Mesothelial cell of epicardium (in vitro differentiated cells): ENCODE measurements around the gene DAGLA. TPM values are rescaled to one million over a fixed set of nuclear protein-coding genes. Genes with fewer than 3 reads are reported as not detected.

ENCODE experiments used
- DNase-seq, 2 experiments: peaks; one replicate each; pipeline ENCODE4 v3.0.0; 2021; ENCODE audit warnings: low spot score in 2 of 2; ENCODE audit not compliant: unreplicated experiment in 2 of 2
- H3K27ac Mint-ChIP-seq: 2 replicates; pipeline ENCODE4 v1.8.0; 2021; ENCODE audit warnings: mixed read lengths
- H3K27me3 Mint-ChIP-seq: 2 replicates; pipeline ENCODE4 v1.8.0; 2021; ENCODE audit warnings: low read depth, mixed read lengths
- H3K36me3 Mint-ChIP-seq: 2 replicates; pipeline ENCODE4 v1.8.0; 2021; ENCODE audit warnings: mixed read lengths
- H3K4me1 Mint-ChIP-seq: 2 replicates; pipeline ENCODE4 v1.8.0; 2021; ENCODE audit warnings: mixed read lengths
- H3K4me3 Mint-ChIP-seq: 2 replicates; pipeline ENCODE4 v1.8.0; 2021; ENCODE audit warnings: mild to moderate bottlenecking, moderate library complexity, mixed read lengths
- H3K9me3 Mint-ChIP-seq: 2 replicates; pipeline ENCODE4 v1.8.0; 2021; ENCODE audit warnings: mixed read lengths
- CTCF ChIP-seq: fragments of 200-600 bp; sonication (generic); IDR thresholded peaks from one replicate; pipeline ENCODE4 v1.5.0; 2021; ENCODE audit warnings: antibody characterized with exemption; ENCODE audit not compliant: unreplicated experiment
- total RNA-seq: library from RNA; stranded (reverse); gene quantifications from 3 replicates; pipeline ENCODE4 v1.2.1, GENCODE V29; 2021

The DAGLA gene
- total RNA-seq, 1 donor from 2014 or later: 8.1 TPM

- Mint-ChIP-seq H3K27ac (peak overlapping the region; percentile 43), H3K9me3 (no peaks in the 10 kb centered on the region), H3K4me1 (peaks cover 27% of the 10 kb centered on the region), H3K27me3 (no peaks in the 10 kb centered on the region), H3K36me3 (no peaks in the 10 kb centered on the region), H3K4me3 (no peak overlapping the region)
- TF ChIP-seq CTCF: no peak
- no peak for DNase-seq
Measured at GRCh38 chr11:61694946-61695706, 14.9 kb downstream of the DAGLA start.

GRCh38 chr11:61695917-61696316 is 15.7 kb downstream of the DAGLA start:
- Mint-ChIP-seq H3K4me3 (no peak overlapping the region), H3K27me3 (no peaks in the 10 kb centered on the region), H3K9me3 (no peaks in the 10 kb centered on the region), H3K36me3 (no peaks in the 10 kb centered on the region), H3K27ac (peak overlapping the region; percentile 30), H3K4me1 (peaks cover 34% of the 10 kb centered on the region)
- DNase-seq: no peak
- TF ChIP-seq CTCF: no peak

- Mint-ChIP-seq H3K27me3 (no peaks in the 10 kb centered on the region), H3K36me3 (no peaks in the 10 kb centered on the region), H3K27ac (peak overlapping the region; percentile 85), H3K4me3 (no peak overlapping the region), H3K4me1 (peaks cover 39% of the 10 kb centered on the region), H3K9me3 (no peaks in the 10 kb centered on the region)
- no peak for TF ChIP-seq CTCF
- no peak for DNase-seq
Measured at GRCh38 chr11:61696602-61697001, 16.4 kb downstream of the DAGLA start.

GRCh38 chr11:61697078-61697502 is 16.9 kb downstream of the DAGLA start:
- Mint-ChIP-seq H3K27me3 (no peaks in the 10 kb centered on the region), H3K36me3 (no peaks in the 10 kb centered on the region), H3K27ac (no peak overlapping the region), H3K9me3 (no peaks in the 10 kb centered on the region), H3K4me1 (peaks cover 39% of the 10 kb centered on the region), H3K4me3 (no peak overlapping the region)
- peak in 1 of 2 experiments; percentile 46 for DNase-seq
- no peak for TF ChIP-seq CTCF

- no peak overlapping the region for H3K4me3 Mint-ChIP-seq
- H3K27me3 Mint-ChIP-seq: no peaks in the 10 kb centered on the region
- no peak overlapping the region for H3K27ac Mint-ChIP-seq
- no peak for TF ChIP-seq CTCF
- no peaks in the 10 kb centered on the region for H3K9me3 Mint-ChIP-seq
- H3K4me1 Mint-ChIP-seq: peaks cover 39% of the 10 kb centered on the region
- no peaks in the 10 kb centered on the region for H3K36me3 Mint-ChIP-seq
- DNase-seq: no peak
Measured at GRCh38 chr11:61697764-61698163, 17.6 kb downstream of the DAGLA start.
